BLaER1 (cell line): ENCODE results near the gene TGFBRAP1.

Experiments
- H3K27ac ChIP-seq: shearing (Covaris generic); formaldehyde crosslinking; 2 replicates; pipeline ENCODE4 v1.8.1; 2022
- H3K27me3 ChIP-seq: shearing (Covaris generic); formaldehyde crosslinking; 2 replicates; pipeline ENCODE4 v1.8.1; 2022
- H3K36me3 ChIP-seq: shearing (Covaris generic); formaldehyde crosslinking; 2 replicates; pipeline ENCODE4 v1.8.1; 2022
- H3K4me1 ChIP-seq: shearing (Covaris generic); formaldehyde crosslinking; 2 replicates; pipeline ENCODE4 v1.8.1; 2022
- H3K4me2 ChIP-seq: shearing (Covaris generic); formaldehyde crosslinking; 2 replicates; pipeline ENCODE4 v1.8.1; 2022
- H3K4me3 ChIP-seq: shearing (Covaris generic); formaldehyde crosslinking; 2 replicates; pipeline ENCODE4 v1.8.1; 2022
- H3K9ac ChIP-seq: shearing (Covaris generic); formaldehyde crosslinking; 2 replicates; pipeline ENCODE4 v1.8.1; 2022
- H3K9me3 ChIP-seq: shearing (Covaris generic); formaldehyde crosslinking; 2 replicates; pipeline ENCODE4 v1.8.1; 2022
- H4K20me1 ChIP-seq: shearing (Covaris generic); formaldehyde crosslinking; 2 replicates; pipeline ENCODE4 v1.8.1; 2022
- Cebpa-rat ChIP-seq: shearing (Covaris generic); IDR thresholded peaks from 2 replicates; pipeline ENCODE4 v1.8.1; 2022

The TGFBRAP1 gene

GRCh38 chr2:105248316-105249070, 81.0 kb downstream of the TGFBRAP1 start:
- no peak for TF ChIP-seq Cebpa-rat
- Histone ChIP-seq H3K9me3 (no peaks in the 10 kb centered on the region; the same call in 1 of the 2 replicates), H3K4me1 (no peaks in the 10 kb centered on the region), H3K4me2 (no peak overlapping the region), H3K27ac (no peak overlapping the region), H3K27me3 (no peaks in the 10 kb centered on the region), H4K20me1 (no peaks in the 10 kb centered on the region), H3K4me3 (no peak overlapping the region), H3K36me3 (no peaks in the 10 kb centered on the region), H3K9ac (no peak overlapping the region)

- no peaks in the 10 kb centered on the region for H4K20me1 ChIP-seq
- no peak overlapping the region for H3K9ac ChIP-seq
- H3K27me3 ChIP-seq = no peaks in the 10 kb centered on the region
- H3K36me3 ChIP-seq = no peaks in the 10 kb centered on the region
- H3K4me1 ChIP-seq = no peaks in the 10 kb centered on the region
- TF ChIP-seq Cebpa-rat = no peak
- H3K4me3 ChIP-seq = no peak overlapping the region
- no peak overlapping the region for H3K4me2 ChIP-seq
- H3K9me3 ChIP-seq = no peaks in the 10 kb centered on the region
- H3K27ac ChIP-seq = no peak overlapping the region
These were observed 85.1 kb downstream of the TGFBRAP1 start for GRCh38 chr2:105244451-105244850.

- H4K20me1 ChIP-seq = no peaks in the 10 kb centered on the region
- H3K4me3 ChIP-seq = no peak overlapping the region
- no peak overlapping the region for H3K9ac ChIP-seq
- no peak overlapping the region for H3K27ac ChIP-seq
- no peaks in the 10 kb centered on the region for H3K36me3 ChIP-seq
- no peaks in the 10 kb centered on the region for H3K9me3 ChIP-seq
- H3K4me2 ChIP-seq = no peak overlapping the region
- no peaks in the 10 kb centered on the region for H3K4me1 ChIP-seq
- no peaks in the 10 kb centered on the region for H3K27me3 ChIP-seq
- TF ChIP-seq Cebpa-rat = no peak
These were observed 85.6 kb downstream of the TGFBRAP1 start for GRCh38 chr2:105243961-105244360.

GRCh38 chr2:105242286-105242993, 87.1 kb downstream of the TGFBRAP1 start:
- H3K9ac ChIP-seq = no peak overlapping the region
- no peak overlapping the region for H3K4me2 ChIP-seq
- H3K4me3 ChIP-seq = no peak overlapping the region
- no peaks in the 10 kb centered on the region for H3K9me3 ChIP-seq
- no peaks in the 10 kb centered on the region for H3K36me3 ChIP-seq
- no peaks in the 10 kb centered on the region for H4K20me1 ChIP-seq
- H3K27ac ChIP-seq = no peak overlapping the region
- no peak for TF ChIP-seq Cebpa-rat
- no peaks in the 10 kb centered on the region for H3K27me3 ChIP-seq
- peaks cover 7% of the 10 kb centered on the region; the same call in 1 of the 2 replicates for H3K4me1 ChIP-seq

GRCh38 chr2:105241443-105241842, 88.1 kb downstream of the TGFBRAP1 start, which contains the start of gene GPR45:
Gene GPR45 (plus strand): TSS chr2:105241743. CDS start chr2:105241859, 116 bp downstream.
- no peaks in the 10 kb centered on the region for H3K27me3 ChIP-seq
- TF ChIP-seq Cebpa-rat = no peak
- H3K9ac ChIP-seq = no peak within 1 kb of the TSS

GRCh38 chr2:105239924-105240323, 89.6 kb downstream of the TGFBRAP1 start:
- Histone ChIP-seq H3K27me3 (no peaks in the 10 kb centered on the region), H3K4me2 (no peak overlapping the region), H3K36me3 (no peaks in the 10 kb centered on the region), H3K4me1 (peaks cover 7% of the 10 kb centered on the region; the same call in 1 of the 2 replicates), H3K9me3 (no peaks in the 10 kb centered on the region), H3K4me3 (no peak overlapping the region), H3K9ac (no peak overlapping the region), H4K20me1 (no peaks in the 10 kb centered on the region), H3K27ac (no peak overlapping the region)
- TF ChIP-seq Cebpa-rat = no peak

More at GRCh38 chr2:105241443-105241842, 88.1 kb downstream of the TGFBRAP1 start, which contains the start of gene GPR45:
- Histone ChIP-seq H3K9me3 (no peaks in the 10 kb centered on the region), H3K4me3 (no peak within 1 kb of the TSS), H3K4me2 (no peak within 1 kb of the TSS), H3K4me1 (peaks cover 7% of the 10 kb centered on the region; the same call in 1 of the 2 replicates), H4K20me1 (no peaks in the 10 kb centered on the region), H3K27ac (no peak within 1 kb of the TSS), H3K36me3 (no peaks in the 10 kb centered on the region)

- H3K4me2 ChIP-seq = no peak overlapping the region; the same call in 1 of the 2 replicates
These were observed 90.8 kb downstream of the TGFBRAP1 start for GRCh38 chr2:105238664-105239240.

GRCh38 chr2:105237045-105237765, 92.3 kb downstream of the TGFBRAP1 start:
- Histone ChIP-seq H3K4me1 (peaks cover 13% of the 10 kb centered on the region), H4K20me1 (no peaks in the 10 kb centered on the region), H3K27ac (no peak overlapping the region), H3K36me3 (no peaks in the 10 kb centered on the region), H3K4me3 (no peak overlapping the region), H3K9me3 (no peaks in the 10 kb centered on the region), H3K27me3 (no peaks in the 10 kb centered on the region), H3K9ac (no peak overlapping the region), H3K4me2 (no peak overlapping the region)
- no peak for TF ChIP-seq Cebpa-rat

More at GRCh38 chr2:105238664-105239240, 90.8 kb downstream of the TGFBRAP1 start:
- TF ChIP-seq Cebpa-rat = no peak
- Histone ChIP-seq H3K27ac (no peak overlapping the region), H3K4me3 (no peak overlapping the region), H3K9me3 (no peaks in the 10 kb centered on the region), H3K36me3 (no peaks in the 10 kb centered on the region), H4K20me1 (no peaks in the 10 kb centered on the region), H3K9ac (no peak overlapping the region), H3K4me1 (peaks cover 7% of the 10 kb centered on the region; the same call in 1 of the 2 replicates), H3K27me3 (no peaks in the 10 kb centered on the region)

- Histone ChIP-seq H3K36me3 (no peaks in the 10 kb centered on the region), H3K4me3 (no peak overlapping the region), H3K4me1 (peaks cover 13% of the 10 kb centered on the region), H3K9me3 (no peaks in the 10 kb centered on the region), H3K4me2 (no peak overlapping the region), H3K27me3 (no peaks in the 10 kb centered on the region), H3K27ac (no peak overlapping the region), H3K9ac (no peak overlapping the region), H4K20me1 (no peaks in the 10 kb centered on the region)
- no peak for TF ChIP-seq Cebpa-rat
These were observed 93.5 kb downstream of the TGFBRAP1 start for GRCh38 chr2:105236060-105236424.
